GM18909 (cell line): ENCODE results near the gene ASPHD1.
A peak's percentile ranks its signal among the peaks of the same experiment; 100 is the strongest.
"Not testable (repeated sequence)": the region's sequence is repeated elsewhere in the genome, so short reads cannot be mapped to it uniquely, and the experiment has no call there.

Source experiments
- ATAC-seq: cut with Tn5 transposase; IDR thresholded peaks from one replicate; pipeline ENCODE4 v1.9.1; 2021; ENCODE audit warnings: mild to moderate bottlenecking; ENCODE audit not compliant: unreplicated experiment, poor library complexity

ASPHD1 gene

DNA sequence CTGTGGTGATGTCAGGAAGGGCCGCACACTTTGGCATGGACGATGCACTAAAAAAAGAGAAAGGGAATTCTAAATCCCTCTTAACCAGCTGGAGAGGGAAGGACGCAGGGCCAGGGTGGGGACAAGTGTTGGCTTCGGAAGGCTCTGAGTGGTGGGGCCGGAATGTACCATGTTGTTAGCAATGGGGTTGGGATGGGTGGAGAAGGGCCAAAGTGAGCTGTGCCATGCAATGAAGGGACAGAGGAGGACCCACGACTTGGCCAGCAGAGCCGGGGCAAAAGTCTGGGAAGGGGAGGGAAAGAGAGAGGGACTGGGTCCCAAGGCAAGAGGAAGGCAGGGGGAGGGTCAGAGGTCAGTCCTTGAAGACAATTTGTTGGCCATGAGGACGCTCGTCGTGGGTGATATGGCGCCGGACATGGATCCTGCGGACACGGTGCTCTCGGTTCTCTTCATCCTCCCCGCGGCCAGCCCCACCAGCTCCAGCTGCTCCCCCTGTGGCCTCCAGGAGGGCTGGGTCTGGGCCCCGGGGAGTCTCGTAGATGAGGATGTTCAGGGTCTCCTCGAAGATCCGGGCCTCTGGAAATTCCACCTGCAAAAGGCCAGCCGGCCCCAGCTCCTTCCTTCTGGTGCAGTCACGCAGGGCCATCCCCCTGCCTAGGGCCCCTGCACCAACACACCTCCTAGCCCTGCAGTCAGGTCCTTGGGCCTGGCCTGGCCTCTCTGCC lies 6.4 kb downstream of the ASPHD1 start:
- no peak for ATAC-seq

GRCh38 chr16:29907973-29908372 lies 7.7 kb downstream of the ASPHD1 start:
- ATAC-seq: no peak

DNA sequence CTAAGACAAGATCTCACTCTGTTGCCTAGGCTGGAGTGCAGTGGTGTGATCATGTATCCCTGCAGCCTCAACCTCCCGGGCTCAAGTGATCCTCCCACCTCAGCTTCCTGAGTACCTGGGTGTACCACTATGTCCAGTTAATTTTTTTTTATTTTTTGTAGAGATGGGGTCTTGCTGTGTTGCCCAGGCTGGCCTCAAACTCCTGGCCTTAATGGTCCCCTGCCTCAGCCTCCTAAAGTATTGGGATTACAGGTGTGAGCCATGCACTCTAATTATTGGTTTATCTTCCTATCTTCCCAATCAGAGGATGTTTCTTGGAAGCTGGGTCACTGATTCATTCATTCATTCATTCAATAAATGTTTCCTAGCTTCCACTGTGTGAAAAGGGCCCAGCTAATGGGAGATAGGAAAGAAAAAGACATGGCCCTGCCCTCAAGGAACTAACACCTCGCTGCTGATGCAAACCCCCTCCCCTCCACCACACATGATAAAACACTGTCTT lies 8.5 kb downstream of the ASPHD1 start:
- no peak for ATAC-seq

DNA sequence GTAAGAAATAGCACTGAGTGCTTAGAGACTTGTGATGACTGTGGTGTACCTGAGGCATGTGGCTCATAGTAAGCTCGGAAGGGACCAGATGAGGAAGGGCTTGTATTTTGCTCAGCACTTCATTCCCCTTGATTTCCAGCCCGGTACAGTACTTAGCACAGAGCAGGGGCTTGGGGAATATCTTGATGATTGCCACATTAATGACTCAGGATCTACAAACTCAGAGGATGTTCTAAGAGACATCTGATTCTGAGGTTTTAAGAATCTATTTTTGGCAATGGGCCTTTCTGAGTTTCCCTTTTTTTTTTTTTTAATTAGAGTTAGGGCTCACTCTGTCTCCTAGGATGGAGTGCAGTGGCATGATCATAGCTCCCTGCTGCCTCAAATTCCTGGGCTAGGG lies 9.1 kb downstream of the ASPHD1 start:
- ATAC-seq: no peak

- not testable (repeated sequence) for ATAC-seq
These were observed 9.6 kb downstream of the ASPHD1 start for GRCh38 chr16:29909851-29910250.

GRCh38 chr16:29910819-29911675 lies 10.8 kb downstream of the ASPHD1 start:
- ATAC-seq: no peak

DNA sequence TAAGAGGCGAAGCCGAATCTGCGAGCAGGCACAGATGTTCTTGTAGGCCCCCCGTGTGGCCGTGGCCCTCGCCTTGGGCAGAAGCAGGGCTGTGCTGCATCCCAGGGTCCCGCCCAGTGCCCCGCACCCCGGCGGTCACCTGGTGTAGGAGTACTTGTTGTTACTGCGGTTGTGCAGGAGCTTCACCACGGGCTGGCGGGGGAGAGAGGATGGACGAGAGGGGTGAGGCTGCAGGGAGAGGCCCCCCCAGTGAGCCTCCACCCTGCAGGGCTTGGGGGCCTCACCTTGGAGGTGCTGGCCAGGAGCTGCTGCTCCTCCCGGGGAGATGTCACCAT lies 11.4 kb downstream of the ASPHD1 start:
- no peak for ATAC-seq

DNA sequence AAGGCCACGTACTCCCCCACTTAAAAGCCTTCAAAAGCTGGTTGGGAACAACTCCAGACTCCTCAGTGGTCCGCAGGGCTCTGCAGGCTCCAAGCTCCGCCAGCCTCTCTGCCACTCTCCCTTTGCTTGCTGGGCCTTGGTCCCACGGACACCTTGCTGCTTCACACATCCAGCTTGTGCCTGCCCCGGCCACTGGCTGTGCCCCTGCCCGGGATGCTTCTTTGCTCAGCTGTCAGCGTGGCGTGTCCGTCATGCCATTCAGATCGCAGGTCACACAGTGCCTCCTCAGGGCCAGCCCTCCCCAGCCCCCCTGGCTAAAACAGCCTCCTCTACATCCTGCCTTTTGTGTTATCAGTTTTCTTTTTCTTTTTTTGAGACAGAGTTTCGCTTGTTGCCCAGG lies 11.8 kb downstream of the ASPHD1 start:
- ATAC-seq: no peak

DNA sequence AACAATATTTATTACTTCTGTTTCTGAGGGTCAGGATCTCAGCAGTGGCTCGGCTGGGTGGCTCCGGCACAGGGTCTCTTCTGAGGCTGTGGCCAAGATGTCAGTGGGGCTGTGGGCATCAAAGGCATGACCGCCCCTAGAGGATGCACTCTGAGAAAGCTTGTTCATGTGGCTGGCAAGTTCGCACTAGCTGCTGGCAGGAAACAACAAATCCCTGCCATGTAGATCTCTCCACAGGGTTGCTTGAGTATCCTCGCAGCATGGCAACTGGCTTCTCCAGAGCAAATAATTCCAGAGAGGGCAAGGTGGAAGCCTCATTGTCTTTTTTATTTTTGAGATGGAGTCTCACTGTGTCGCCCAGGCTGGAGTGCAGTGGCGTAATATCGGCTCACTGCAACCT lies 13.2 kb downstream of the ASPHD1 start:
- ATAC-seq: no peak

GRCh38 chr16:29915590-29916247 lies 15.4 kb downstream of the ASPHD1 start:
- ATAC-seq: no peak

- ATAC-seq: no peak
These were observed 16.7 kb downstream of the ASPHD1 start for GRCh38 chr16:29916979-29917378.

- ATAC-seq: no peak
These were observed 20.2 kb downstream of the ASPHD1 start for GRCh38 chr16:29920288-29921033.

DNA sequence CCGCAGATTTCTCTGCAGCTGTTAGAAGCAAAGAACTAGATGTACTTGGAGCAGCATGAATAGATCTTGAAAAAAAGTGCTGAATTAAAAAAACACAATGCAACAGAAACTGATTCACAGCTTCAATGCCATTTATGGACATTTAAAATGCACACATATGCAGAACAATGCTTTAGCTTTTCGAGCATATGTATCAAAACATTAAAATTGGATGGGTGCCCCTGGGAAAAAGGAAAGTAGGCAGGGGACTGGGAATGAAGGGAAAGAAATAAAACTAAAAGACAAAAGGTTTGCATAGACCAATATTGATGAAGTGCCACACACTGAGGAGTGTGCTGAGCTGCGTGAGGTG lies 20.7 kb downstream of the ASPHD1 start:
- ATAC-seq: no peak

GRCh38 chr16:29922326-29922725 lies 22.0 kb downstream of the ASPHD1 start:
- ATAC-seq: no peak

DNA sequence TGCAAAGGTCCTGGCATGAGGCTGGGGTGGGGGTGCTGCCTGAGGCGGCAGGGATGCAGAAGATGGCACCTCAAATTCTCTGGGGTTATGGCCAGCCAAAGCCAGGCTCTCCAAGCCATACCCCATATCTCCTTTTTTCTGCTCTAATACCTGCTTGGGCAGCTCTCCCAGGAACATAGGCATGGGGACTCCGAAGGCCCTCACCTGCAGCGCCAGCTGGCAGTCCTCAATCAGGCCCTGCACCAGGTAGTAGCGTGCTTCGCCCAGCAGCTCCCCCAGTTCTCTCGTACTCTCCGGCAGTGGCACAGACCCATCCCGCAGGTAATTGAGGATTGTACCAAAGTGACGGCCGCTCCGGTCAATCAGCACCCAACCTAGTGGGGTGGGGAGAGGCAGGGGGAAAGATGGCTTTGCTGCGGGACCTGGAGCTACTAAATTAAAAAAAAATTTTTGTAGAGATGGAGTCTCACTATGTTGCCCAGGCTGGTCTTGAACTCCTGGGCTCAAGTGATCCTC lies 22.8 kb downstream of the ASPHD1 start:
- ATAC-seq: no peak

- no peak for ATAC-seq
These were observed 24.9 kb downstream of the ASPHD1 start for GRCh38 chr16:29925105-29925756.

DNA sequence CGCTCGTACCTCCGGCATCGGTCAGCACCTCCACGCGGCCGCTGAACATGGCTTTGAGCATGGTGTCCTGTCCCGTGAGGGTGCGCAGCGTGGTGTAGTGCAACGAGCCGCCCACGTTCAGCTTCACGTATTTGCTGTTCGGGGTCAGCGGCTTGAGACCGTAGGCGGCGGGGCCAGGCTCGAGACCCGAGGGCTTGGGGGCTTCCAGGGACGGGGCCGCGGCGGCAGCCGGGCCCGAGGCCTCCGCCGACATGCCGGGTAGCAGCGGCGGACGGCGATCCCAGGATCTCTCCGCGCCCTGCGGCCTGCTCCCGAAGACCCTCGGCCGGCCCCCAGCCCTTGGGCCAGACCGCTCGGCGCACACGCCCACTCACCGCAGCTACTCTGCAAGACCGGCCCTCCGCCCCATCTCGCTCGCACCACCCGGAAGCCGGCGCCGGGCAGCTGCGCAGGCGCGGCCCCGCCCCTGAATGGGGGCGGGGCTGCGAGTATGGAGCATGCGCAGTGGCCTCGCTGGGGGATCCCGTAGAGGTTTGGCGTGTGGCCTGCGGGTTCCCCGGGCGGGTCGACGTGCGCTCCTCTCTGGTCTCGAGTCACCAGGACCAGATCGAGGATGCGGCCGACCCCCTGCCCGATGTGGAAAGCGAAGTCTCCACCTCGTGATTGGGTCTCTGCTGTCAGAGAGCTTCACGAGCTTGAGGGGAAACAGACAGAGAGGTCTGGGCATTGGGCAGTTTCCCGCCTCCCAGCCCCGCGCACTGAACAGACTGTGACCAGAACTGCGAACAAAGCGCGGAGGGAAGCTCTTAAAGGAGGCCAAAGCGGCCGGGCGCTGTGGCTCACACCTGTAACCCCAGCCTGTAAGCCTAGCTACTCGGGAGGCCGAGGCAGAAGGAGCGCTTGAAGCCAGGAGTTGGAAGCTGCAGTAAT lies 25.8 kb downstream of the ASPHD1 start, which contains the start of gene KCTD13:
Gene KCTD13 (minus strand): TSS at position 446 of the 930 bp plus-strand sequence. CDS start 193 bp downstream, at position 253.
- ATAC-seq: peak; percentile 91

GRCh38 chr16:29926711-29927052 lies 26.4 kb downstream of the ASPHD1 start:
- no peak for ATAC-seq
